SK-N-SH treated with all-trans-retinoic acid at 6 μM for 48 hours (cell line): ENCODE data around the gene COL4A4.

ENCODE experiments used
- ATAC-seq: fragments of 200-7000 bp; cut with Tn5 transposase; 3 replicates; pipeline ENCODE4 v1.9.1; 2020; ENCODE audit warnings: mild to moderate bottlenecking, moderate library complexity
- BACH2 ChIP-seq: fragments of 250-450 bp; sonication (Bioruptor Pico); IDR thresholded peaks from 2 replicates; pipeline ENCODE4 v1.9.0; 2021; ENCODE audit warnings: mild to moderate bottlenecking, borderline replicate concordance
- CREB5 ChIP-seq: fragments of 250-450 bp; sonication (Bioruptor Pico); IDR thresholded peaks from 2 replicates; pipeline ENCODE4 v1.5.1; 2020; ENCODE audit warnings: low read depth, mild to moderate bottlenecking, moderate library complexity
- CSDC2 ChIP-seq: fragments of 250-450 bp; sonication (Bioruptor Pico); IDR thresholded peaks from 2 replicates; pipeline ENCODE4 v1.5.0; 2020; ENCODE audit warnings: mild to moderate bottlenecking, moderate library complexity
- ESRRG ChIP-seq: fragments of 250-450 bp; sonication (Bioruptor Pico); IDR thresholded peaks from 2 replicates; pipeline ENCODE4 v1.6.1; 2021; ENCODE audit warnings: mild to moderate bottlenecking
- GLIS3 ChIP-seq: fragments of 250-450 bp; sonication (Bioruptor Pico); IDR thresholded peaks from 2 replicates; pipeline ENCODE4 v1.5.0; 2020; ENCODE audit warnings: mild to moderate bottlenecking, moderate library complexity
- OSR1 ChIP-seq: fragments of 250-450 bp; sonication (Bioruptor Pico); IDR thresholded peaks from 2 replicates; pipeline ENCODE4 v1.8.0; 2022; ENCODE audit warnings: moderate library complexity, mild to moderate bottlenecking, inconsistent platforms
- PATZ1 ChIP-seq: fragments of 250-450 bp; sonication (Bioruptor Pico); IDR thresholded peaks from 2 replicates; pipeline ENCODE4 v1.8.0; 2020; ENCODE audit warnings: mild to moderate bottlenecking, moderate library complexity, borderline replicate concordance
- PPARA ChIP-seq: fragments of 250-450 bp; sonication (Bioruptor Pico); IDR thresholded peaks from 2 replicates; pipeline ENCODE4 v1.5.0; 2020; ENCODE audit warnings: mild to moderate bottlenecking, borderline replicate concordance
- RARB ChIP-seq: fragments of 250-450 bp; sonication (Bioruptor Pico); IDR thresholded peaks from 2 replicates; pipeline ENCODE4 v1.8.0; 2021; ENCODE audit warnings: mild to moderate bottlenecking, moderate library complexity
- SNAI2 ChIP-seq: fragments of 250-450 bp; sonication (Bioruptor Pico); IDR thresholded peaks from 2 replicates; pipeline ENCODE4 v1.5.0; 2020; ENCODE audit warnings: mild to moderate bottlenecking, moderate library complexity
- TCF4 ChIP-seq: fragments of 250-450 bp; sonication (Bioruptor Pico); IDR thresholded peaks from 2 replicates; pipeline ENCODE4 v1.8.0; 2021; ENCODE audit warnings: mild to moderate bottlenecking, moderate library complexity, borderline replicate concordance
- TOX ChIP-seq: fragments of 250-450 bp; sonication (Bioruptor Pico); IDR thresholded peaks from 2 replicates; pipeline ENCODE4 v1.8.0; 2021; ENCODE audit warnings: mild to moderate bottlenecking, moderate library complexity, borderline replicate concordance
- TSHZ2 ChIP-seq: fragments of 250-450 bp; sonication (Bioruptor Pico); IDR thresholded peaks from 2 replicates; pipeline ENCODE4 v1.5.0; 2020; ENCODE audit warnings: mild to moderate bottlenecking, moderate library complexity
- ZC3H10 ChIP-seq: fragments of 250-450 bp; sonication (Bioruptor Pico); IDR thresholded peaks from 2 replicates; pipeline ENCODE4 v1.5.1; 2021; ENCODE audit warnings: mild to moderate bottlenecking, moderate library complexity
- ZFP3 ChIP-seq: fragments of 250-450 bp; sonication (Bioruptor Pico); IDR thresholded peaks from 2 replicates; pipeline ENCODE4 v1.5.0; 2020; ENCODE audit warnings: mild to moderate bottlenecking, moderate library complexity
- ZFP30 ChIP-seq: fragments of 450-650 bp; formaldehyde crosslinking; IDR thresholded peaks from 2 replicates; pipeline ENCODE4 v1.5.0; 2022; ENCODE audit warnings: mild to moderate bottlenecking, moderate library complexity
- ZNF565 ChIP-seq: fragments of 450-650 bp; formaldehyde crosslinking; conservative IDR thresholded peaks from 2 replicates; pipeline ENCODE4 v1.5.0; 2020; ENCODE audit warnings: low read depth, mild to moderate bottlenecking, moderate library complexity
- ZNF70 ChIP-seq: fragments of 450-650 bp; formaldehyde crosslinking; IDR thresholded peaks from 2 replicates; pipeline ENCODE4 v1.5.0; 2020; ENCODE audit warnings: mild to moderate bottlenecking, moderate library complexity
- ZNF8 ChIP-seq: fragments of 450-650 bp; formaldehyde crosslinking; IDR thresholded peaks from 2 replicates; pipeline ENCODE4 v1.5.0; 2020; ENCODE audit warnings: mild to moderate bottlenecking, moderate library complexity
- TF ChIP-seq, protein P1 (sequence below): fragments of 250-450 bp; sonication (Bioruptor Pico); IDR thresholded peaks from 2 replicates; pipeline ENCODE4 v1.8.0; 2021; ENCODE audit warnings: low read depth, mild to moderate bottlenecking, moderate library complexity, borderline replicate concordance
- TF ChIP-seq, protein P2 (sequence below): fragments of 250-450 bp; sonication (Bioruptor Pico); IDR thresholded peaks from 2 replicates; pipeline ENCODE4 v1.5.1; 2021; ENCODE audit warnings: mild to moderate bottlenecking, moderate library complexity

COL4A4 gene

GRCh38 chr2:227054006-227054405, 110.0 kb downstream of the COL4A4 start:
- ATAC-seq = no peak
- TF ChIP-seq ZC3H10 (no peak), ZFP3 (CRISPR knock-in tag) (no peak), ZNF70 (no peak), ESRRG (CRISPR knock-in tag) (no peak), PPARA (CRISPR knock-in tag) (no peak), TOX (CRISPR knock-in tag) (no peak), SNAI2 (CRISPR knock-in tag) (no peak), ZNF8 (no peak), BACH2 (CRISPR knock-in tag) (no peak), CSDC2 (CRISPR knock-in tag) (no peak), TCF4 (no peak; the same call in 1 of the 2 replicates), RARB (CRISPR knock-in tag) (no peak), PATZ1 (CRISPR knock-in tag) (no peak), TSHZ2 (no peak), GLIS3 (no peak)
- TF ChIP-seq, protein P1, sequence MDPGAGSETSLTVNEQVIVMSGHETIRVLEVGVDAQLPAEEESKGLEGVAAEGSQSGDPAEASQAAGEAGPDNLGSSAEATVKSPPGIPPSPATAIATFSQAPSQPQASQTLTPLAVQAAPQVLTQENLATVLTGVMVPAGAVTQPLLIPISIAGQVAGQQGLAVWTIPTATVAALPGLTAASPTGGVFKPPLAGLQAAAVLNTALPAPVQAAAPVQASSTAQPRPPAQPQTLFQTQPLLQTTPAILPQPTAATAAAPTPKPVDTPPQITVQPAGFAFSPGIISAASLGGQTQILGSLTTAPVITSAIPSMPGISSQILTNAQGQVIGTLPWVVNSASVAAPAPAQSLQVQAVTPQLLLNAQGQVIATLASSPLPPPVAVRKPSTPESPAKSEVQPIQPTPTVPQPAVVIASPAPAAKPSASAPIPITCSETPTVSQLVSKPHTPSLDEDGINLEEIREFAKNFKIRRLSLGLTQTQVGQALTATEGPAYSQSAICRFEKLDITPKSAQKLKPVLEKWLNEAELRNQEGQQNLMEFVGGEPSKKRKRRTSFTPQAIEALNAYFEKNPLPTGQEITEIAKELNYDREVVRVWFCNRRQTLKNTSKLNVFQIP (CRISPR knock-in tag) = no peak
- TF ChIP-seq, protein P2, sequence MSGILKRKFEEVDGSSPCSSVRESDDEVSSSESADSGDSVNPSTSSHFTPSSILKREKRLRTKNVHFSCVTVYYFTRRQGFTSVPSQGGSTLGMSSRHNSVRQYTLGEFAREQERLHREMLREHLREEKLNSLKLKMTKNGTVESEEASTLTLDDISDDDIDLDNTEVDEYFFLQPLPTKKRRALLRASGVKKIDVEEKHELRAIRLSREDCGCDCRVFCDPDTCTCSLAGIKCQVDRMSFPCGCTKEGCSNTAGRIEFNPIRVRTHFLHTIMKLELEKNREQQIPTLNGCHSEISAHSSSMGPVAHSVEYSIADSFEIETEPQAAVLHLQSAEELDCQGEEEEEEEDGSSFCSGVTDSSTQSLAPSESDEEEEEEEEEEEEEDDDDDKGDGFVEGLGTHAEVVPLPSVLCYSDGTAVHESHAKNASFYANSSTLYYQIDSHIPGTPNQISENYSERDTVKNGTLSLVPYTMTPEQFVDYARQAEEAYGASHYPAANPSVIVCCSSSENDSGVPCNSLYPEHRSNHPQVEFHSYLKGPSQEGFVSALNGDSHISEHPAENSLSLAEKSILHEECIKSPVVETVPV (CRISPR knock-in tag) = no peak

GRCh38 chr2:227052879-227053278, 111.1 kb downstream of the COL4A4 start:
- no peak for TF ChIP-seq SNAI2 (CRISPR knock-in tag)
- TF ChIP-seq BACH2 (CRISPR knock-in tag) = no peak
- TF ChIP-seq OSR1 (CRISPR knock-in tag) = no peak
- TF ChIP-seq CREB5 (CRISPR knock-in tag) = no peak
- TF ChIP-seq ZNF8 = no peak
- TF ChIP-seq ZFP30 (CRISPR knock-in tag) = no peak
- no peak for TF ChIP-seq TSHZ2
- TF ChIP-seq TCF4 = no peak
- TF ChIP-seq TOX (CRISPR knock-in tag) = no peak
- no peak for TF ChIP-seq ESRRG (CRISPR knock-in tag)
- no peak for TF ChIP-seq RARB (CRISPR knock-in tag)
- TF ChIP-seq, protein P2 (CRISPR knock-in tag) = no peak
- no peak for TF ChIP-seq PPARA (CRISPR knock-in tag)
- no peak for TF ChIP-seq CSDC2 (CRISPR knock-in tag)
- no peak for TF ChIP-seq ZFP3 (CRISPR knock-in tag)
- TF ChIP-seq ZNF70 = no peak
- TF ChIP-seq ZC3H10 = no peak
- TF ChIP-seq, protein P1 (CRISPR knock-in tag) = no peak
- no peak for TF ChIP-seq ZNF565
- no peak for TF ChIP-seq GLIS3
- TF ChIP-seq, all 23 proteins: peak for 0
- ATAC-seq = no peak
